Panc1 (cell line): Measurements from ENCODE around the gene ADCY7.

Experiments used
- POLR2AphosphoS5 ChIP-seq: IDR thresholded peaks from 2 replicates; pipeline ENCODE4 v1.6.1; 2012; ENCODE audit warnings: mild to moderate bottlenecking, low read depth, low read length, moderate library complexity
- REST ChIP-seq, 2 experiments: IDR thresholded peaks; 2 replicates each; pipeline ENCODE4 v1.6.1; 2011 to 2012; ENCODE audit warnings: low read depth in 2 of 2, control low read depth in 1 of 2, low read length in 1 of 2, mild to moderate bottlenecking in 1 of 2, moderate library complexity in 1 of 2; ENCODE audit not compliant: insufficient read depth in 1 of 2
- TF ChIP-seq, protein P1 (sequence below): fragments of 450-650 bp; IDR thresholded peaks from 2 replicates; pipeline ENCODE4 v1.5.1; 2017; ENCODE audit warnings: mild to moderate bottlenecking

DNA sequence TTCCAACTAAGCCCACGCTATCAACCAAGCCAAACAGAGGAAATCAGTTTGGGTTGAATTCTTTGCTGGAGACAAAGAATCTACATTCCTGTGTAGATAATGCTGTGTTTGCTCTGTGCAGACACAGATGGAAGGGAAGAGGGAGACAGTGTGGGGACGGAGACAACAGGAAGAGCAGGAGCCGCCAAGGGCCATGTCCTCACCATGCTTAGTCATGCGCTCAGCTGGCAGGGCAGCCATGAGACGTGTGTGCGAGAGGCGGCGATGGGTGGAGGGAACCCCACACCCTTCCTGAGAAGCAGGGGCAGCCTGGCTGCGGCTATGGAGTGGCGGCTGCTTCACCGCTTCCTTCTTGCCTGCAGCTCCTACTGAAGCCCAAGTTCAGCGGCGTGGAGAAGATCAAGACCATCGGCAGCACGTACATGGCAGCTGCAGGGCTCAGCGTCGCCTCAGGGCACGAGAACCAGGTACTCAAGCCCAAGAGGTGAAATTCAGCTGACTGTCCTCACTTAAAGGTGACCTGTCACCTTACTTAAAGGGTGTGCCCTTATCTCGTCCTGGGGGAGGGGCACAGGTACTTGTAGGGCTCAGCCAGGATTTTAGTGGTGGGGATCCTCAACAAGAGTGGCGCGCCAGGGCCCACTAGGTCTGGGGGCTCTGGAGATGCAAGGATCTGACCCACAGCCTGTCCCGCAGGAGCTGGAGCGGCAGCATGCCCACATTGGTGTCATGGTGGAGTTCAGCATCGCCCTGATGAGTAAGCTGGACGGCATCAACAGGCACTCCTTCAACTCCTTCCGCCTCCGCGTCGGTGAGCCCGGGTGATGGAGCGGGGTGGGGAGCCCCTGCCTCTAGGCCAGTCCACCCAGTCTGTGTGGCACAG, 47.5 kb downstream of the ADCY7 start:
- TF ChIP-seq, protein P1, sequence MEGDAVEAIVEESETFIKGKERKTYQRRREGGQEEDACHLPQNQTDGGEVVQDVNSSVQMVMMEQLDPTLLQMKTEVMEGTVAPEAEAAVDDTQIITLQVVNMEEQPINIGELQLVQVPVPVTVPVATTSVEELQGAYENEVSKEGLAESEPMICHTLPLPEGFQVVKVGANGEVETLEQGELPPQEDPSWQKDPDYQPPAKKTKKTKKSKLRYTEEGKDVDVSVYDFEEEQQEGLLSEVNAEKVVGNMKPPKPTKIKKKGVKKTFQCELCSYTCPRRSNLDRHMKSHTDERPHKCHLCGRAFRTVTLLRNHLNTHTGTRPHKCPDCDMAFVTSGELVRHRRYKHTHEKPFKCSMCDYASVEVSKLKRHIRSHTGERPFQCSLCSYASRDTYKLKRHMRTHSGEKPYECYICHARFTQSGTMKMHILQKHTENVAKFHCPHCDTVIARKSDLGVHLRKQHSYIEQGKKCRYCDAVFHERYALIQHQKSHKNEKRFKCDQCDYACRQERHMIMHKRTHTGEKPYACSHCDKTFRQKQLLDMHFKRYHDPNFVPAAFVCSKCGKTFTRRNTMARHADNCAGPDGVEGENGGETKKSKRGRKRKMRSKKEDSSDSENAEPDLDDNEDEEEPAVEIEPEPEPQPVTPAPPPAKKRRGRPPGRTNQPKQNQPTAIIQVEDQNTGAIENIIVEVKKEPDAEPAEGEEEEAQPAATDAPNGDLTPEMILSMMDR: no peak
- TF ChIP-seq POLR2AphosphoS5: no peak
- TF ChIP-seq REST (IDR thresholded peaks at IDR 0.05; ENCODE audit: insufficient read depth in 1 of 2, low read depth in 2 of 2, low read length in 1 of 2): no peak
